ENCODE measurements around the gene KCNK15. TPM values are rescaled to one million over a fixed set of nuclear protein-coding genes. Genes with fewer than 3 reads are reported as not detected.

The KCNK15 gene
- total RNA-seq, 1 donor from 2014 or later: 0.77 TPM

GRCh38 chr20:44704551-44704971 lies 41.1 kb upstream of the KCNK15 start:
- Mint-ChIP-seq H3K4me1 (ENCODE audit: low read depth) (peaks cover 70% of the 10 kb centered on the region), H3K36me3 (ENCODE audit: low read depth) (no peaks in the 10 kb centered on the region), H3K27ac (ENCODE audit: unreplicated experiment) (no peak overlapping the region)

GRCh38 chr20:44705364-44706094 lies 40.1 kb upstream of the KCNK15 start:
- TF ChIP-seq CTCF (IDR thresholded peaks at IDR 0.05): no peak
- Mint-ChIP-seq H3K36me3 (ENCODE audit: low read depth) (no peaks in the 10 kb centered on the region), H3K4me3 (ENCODE audit: unreplicated experiment) (no peak overlapping the region), H3K27me3 (ENCODE audit: low read depth) (no peaks in the 10 kb centered on the region), H3K4me1 (ENCODE audit: low read depth) (peaks cover 64% of the 10 kb centered on the region), H3K9me3 (ENCODE audit: low read depth) (no peaks in the 10 kb centered on the region), H3K27ac (ENCODE audit: unreplicated experiment) (peak overlapping the region; percentile 11)
- no peak for DNase-seq (ENCODE audit: low spot score)

More at GRCh38 chr20:44704551-44704971, 41.1 kb upstream of the KCNK15 start:
- no peak for DNase-seq (ENCODE audit: low spot score)
- H3K9me3 Mint-ChIP-seq (ENCODE audit: low read depth): no peaks in the 10 kb centered on the region
- H3K27me3 Mint-ChIP-seq (ENCODE audit: low read depth): no peaks in the 10 kb centered on the region
- no peak for TF ChIP-seq CTCF (IDR thresholded peaks at IDR 0.05)
- H3K4me3 Mint-ChIP-seq (ENCODE audit: unreplicated experiment): no peak overlapping the region

GRCh38 chr20:44706301-44707017 lies 39.2 kb upstream of the KCNK15 start:
- DNase-seq (ENCODE audit: low spot score): no peak
- Mint-ChIP-seq H3K27me3 (ENCODE audit: low read depth) (no peaks in the 10 kb centered on the region), H3K36me3 (ENCODE audit: low read depth) (no peaks in the 10 kb centered on the region), H3K27ac (ENCODE audit: unreplicated experiment) (peak overlapping the region; percentile 92), H3K4me1 (ENCODE audit: low read depth) (peaks cover 56% of the 10 kb centered on the region), H3K4me3 (ENCODE audit: unreplicated experiment) (no peak overlapping the region), H3K9me3 (ENCODE audit: low read depth) (no peaks in the 10 kb centered on the region)
- TF ChIP-seq CTCF (IDR thresholded peaks at IDR 0.05): no peak

- Mint-ChIP-seq H3K4me1 (ENCODE audit: low read depth) (peaks cover 55% of the 10 kb centered on the region), H3K36me3 (ENCODE audit: low read depth) (no peaks in the 10 kb centered on the region), H3K4me3 (ENCODE audit: unreplicated experiment) (no peak overlapping the region), H3K9me3 (ENCODE audit: low read depth) (no peaks in the 10 kb centered on the region), H3K27me3 (ENCODE audit: low read depth) (no peaks in the 10 kb centered on the region), H3K27ac (ENCODE audit: unreplicated experiment) (peak overlapping the region; percentile 92)
- DNase-seq (ENCODE audit: low spot score): no peak
- no peak for TF ChIP-seq CTCF (IDR thresholded peaks at IDR 0.05)
These were observed 38.6 kb upstream of the KCNK15 start for GRCh38 chr20:44707018-44707579.

GRCh38 chr20:44709380-44709779 lies 36.3 kb upstream of the KCNK15 start:
- no peak for TF ChIP-seq CTCF (IDR thresholded peaks at IDR 0.05)
- H3K9me3 Mint-ChIP-seq (ENCODE audit: low read depth): no peaks in the 10 kb centered on the region
- H3K4me3 Mint-ChIP-seq (ENCODE audit: unreplicated experiment): no peak overlapping the region
- peaks cover 43% of the 10 kb centered on the region for H3K4me1 Mint-ChIP-seq (ENCODE audit: low read depth)
- H3K27me3 Mint-ChIP-seq (ENCODE audit: low read depth): no peaks in the 10 kb centered on the region
- no peak for DNase-seq (ENCODE audit: low spot score)
- no peaks in the 10 kb centered on the region for H3K36me3 Mint-ChIP-seq (ENCODE audit: low read depth)
- H3K27ac Mint-ChIP-seq (ENCODE audit: unreplicated experiment): no peak overlapping the region

Data from chondrocyte (in vitro differentiated cells).